GM12891 (cell line): ENCODE results near the gene PRKAR1B.
A peak's percentile ranks its signal among the peaks of the same experiment; 100 is the strongest.

Experiments
- DNase-seq: peaks from one replicate; pipeline ENCODE4 v3.0.0; 2011; ENCODE audit warnings: low spot score; ENCODE audit not compliant: insufficient read length
- FAIRE-seq: peaks from 2 replicates; lab custom pipeline; 2011; peaks lifted over from hg19 to GRCh38; lab: Jason Lieb, UNC
- PAX5 ChIP-seq: IDR thresholded peaks from 2 replicates; pipeline ENCODE4 v1.6.1; 2011; ENCODE audit warnings: low read length, moderate library complexity, mild to moderate bottlenecking; ENCODE audit not compliant: insufficient read depth, severe bottlenecking
- POLR2A ChIP-seq: IDR thresholded peaks from 2 replicates; pipeline ENCODE4 v1.6.1; 2011; ENCODE audit warnings: low read depth, low read length, control low read depth
- POLR2AphosphoS5 ChIP-seq: IDR thresholded peaks from 2 replicates; pipeline ENCODE4 v1.6.1; 2011; ENCODE audit warnings: low read depth, low read length, control low read depth
- POU2F2 ChIP-seq: IDR thresholded peaks from 2 replicates; pipeline ENCODE4 v1.6.1; 2011; ENCODE audit warnings: low read depth, mild to moderate bottlenecking, control low read depth, low read length, moderate library complexity
- SPI1 ChIP-seq: IDR thresholded peaks from 2 replicates; pipeline ENCODE4 v1.6.1; 2011; ENCODE audit warnings: low read depth, low read length, control low read depth
- TAF1 ChIP-seq: IDR thresholded peaks from 2 replicates; pipeline ENCODE4 v1.6.1; 2011; ENCODE audit warnings: low read depth, low read length, control low read depth

Gene PRKAR1B

DNA sequence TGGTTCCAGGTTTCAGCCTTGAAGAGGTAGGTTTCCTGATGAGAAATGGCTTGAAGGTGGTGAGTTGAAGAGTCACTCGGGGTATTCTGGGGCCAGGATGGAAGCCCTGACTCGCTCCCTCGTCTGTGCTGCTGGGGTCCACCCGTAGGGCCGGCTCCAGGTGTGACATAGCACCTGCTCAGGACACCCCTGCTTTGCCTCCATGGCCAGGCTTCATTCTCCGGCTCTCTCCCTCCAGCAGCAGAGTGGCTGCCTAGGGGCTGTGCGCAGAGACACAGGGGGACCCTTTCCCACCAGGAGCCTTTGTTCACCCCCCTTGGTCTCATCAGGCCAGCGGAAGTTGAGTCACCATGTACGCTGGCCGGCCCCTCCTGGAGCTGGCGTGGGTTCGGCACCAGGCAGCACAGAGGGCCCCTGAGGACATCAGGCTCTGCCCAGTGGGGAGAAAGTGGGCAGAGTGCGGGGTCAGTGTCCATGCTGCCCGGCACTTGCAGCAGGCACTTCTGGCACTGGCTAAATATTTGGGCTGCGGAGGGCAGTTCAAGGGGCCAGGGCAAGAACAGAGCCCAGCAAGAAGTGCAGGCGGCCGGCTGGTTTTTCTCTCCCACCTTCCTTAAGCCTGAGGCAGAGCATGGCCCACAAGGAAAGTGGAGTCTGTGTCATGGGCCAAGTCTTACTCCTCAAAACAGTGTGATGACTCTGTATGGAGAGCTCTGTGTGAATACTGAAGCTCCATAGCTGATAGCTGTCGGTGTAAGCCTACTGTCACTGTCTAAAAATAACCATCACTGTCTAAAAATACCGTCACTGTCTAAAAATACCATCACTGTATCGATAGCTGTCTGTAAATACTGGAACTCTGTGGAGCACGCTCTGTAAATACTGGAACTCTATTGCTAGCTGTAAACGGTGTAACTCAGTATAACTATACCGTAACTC is 3.7 kb upstream of the PRKAR1B start:
- TF ChIP-seq TAF1 (no peak), POLR2A (no peak)
- DNase-seq (no peak), FAIRE-seq (no peak)

DNA sequence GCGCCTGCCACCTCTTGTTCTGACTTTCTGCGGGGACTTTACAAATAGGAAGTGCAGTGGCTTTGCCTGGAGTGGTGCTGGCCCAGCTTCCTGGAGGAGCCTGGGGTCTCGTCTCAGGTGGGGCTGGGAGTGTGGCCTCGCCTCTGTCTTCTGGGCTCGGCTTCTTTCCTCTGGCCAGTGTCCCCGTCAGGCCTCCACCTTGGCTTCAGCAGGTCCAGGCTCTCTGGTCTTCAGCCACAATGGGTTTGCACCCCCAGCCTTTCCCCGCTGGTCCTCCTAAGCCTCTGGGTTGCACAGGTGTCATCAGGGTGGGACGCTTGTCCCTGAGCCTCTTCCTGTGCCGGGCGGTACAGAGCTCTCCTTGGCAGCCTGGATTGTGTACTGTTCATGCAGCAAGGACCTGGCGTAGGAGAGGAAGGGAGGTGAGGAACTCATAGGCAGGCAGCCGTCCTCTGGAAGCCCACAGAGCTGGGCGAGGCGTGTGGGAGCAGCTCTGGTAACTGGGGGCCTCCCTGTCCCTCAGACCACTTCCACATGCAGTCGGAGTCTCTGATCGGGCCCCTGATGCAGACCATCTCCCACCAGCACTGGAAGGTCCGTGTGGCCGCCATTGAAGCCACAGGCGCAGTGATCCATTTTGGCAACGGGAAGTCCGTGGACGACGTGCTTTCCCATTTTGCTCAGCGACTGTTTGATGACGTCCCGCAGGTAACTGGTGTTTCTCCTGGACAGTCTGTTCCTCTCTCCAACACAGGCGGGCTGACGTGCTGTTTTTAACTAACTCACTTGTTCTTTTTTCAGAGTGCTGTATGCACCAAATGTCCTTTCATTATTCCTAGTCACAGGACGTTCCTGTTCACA is 2.3 kb upstream of the PRKAR1B start:
- no peak for FAIRE-seq

DNA sequence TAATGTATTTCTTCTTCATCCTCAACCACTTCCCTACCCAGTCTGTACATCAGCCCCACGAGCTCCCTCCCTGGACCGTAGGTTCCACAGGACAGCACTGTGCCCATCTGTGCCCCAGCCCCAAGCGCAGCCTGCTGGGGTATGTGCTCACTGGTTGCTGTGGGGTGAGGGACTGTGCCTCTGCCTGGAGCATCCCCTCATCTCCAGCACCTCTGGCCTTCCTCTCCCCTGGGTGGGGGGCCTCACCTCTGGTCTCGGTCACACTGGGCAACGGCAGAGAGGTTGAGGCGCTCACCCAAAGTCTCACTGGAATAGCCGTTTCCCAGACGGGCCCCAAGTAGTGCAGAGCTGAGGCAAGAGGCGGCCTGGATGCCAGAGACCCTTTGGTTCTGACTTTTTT is 1.5 kb upstream of the PRKAR1B start:
- no peak for FAIRE-seq

More for the DNA sequence above, 2.3 kb upstream of the PRKAR1B start:
- TF ChIP-seq SPI1, result no peak
- TF ChIP-seq POLR2A, result no peak
- TF ChIP-seq PAX5, result no peak
- TF ChIP-seq TAF1, result no peak
- no peak for TF ChIP-seq POU2F2
- TF ChIP-seq POLR2AphosphoS5, result no peak
- no peak for DNase-seq

DNA sequence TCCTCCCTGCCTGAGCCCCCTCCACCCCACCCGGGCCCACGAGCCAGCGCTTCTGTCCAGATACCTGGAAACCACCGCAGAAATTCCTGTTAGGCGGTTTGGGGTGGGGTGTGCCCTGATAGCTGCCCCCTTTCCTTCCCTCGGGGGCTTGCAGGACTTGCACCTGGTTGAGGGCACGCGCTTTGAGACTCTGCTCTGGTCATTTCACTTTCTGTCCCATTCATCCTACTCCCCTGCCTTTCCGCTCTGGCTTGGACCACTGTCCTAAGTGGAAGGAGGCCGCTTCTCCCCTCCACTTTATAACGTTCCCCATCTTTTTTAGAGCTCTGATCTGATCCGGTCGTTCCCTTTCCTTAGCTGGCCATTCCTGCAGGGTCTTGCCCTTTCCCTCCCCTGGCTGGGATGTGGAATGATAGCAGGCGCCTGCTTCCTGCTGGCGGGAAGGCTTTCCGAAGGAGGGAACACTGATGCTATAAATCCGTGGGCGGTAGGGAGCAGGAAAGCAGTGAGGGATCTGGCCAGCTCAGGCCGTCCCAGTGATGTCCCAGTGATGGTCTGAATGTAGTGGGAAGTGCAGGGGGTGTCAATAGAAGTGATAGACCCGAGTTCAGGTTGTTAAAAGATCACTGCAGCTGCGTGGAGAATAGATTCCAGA is 852 bp upstream of the PRKAR1B start:
- no peak for DNase-seq

More for the DNA sequence above, 1.5 kb upstream of the PRKAR1B start:
- no peak for DNase-seq
- TF ChIP-seq POU2F2, result no peak
- no peak for TF ChIP-seq PAX5
- no peak for TF ChIP-seq TAF1

DNA sequence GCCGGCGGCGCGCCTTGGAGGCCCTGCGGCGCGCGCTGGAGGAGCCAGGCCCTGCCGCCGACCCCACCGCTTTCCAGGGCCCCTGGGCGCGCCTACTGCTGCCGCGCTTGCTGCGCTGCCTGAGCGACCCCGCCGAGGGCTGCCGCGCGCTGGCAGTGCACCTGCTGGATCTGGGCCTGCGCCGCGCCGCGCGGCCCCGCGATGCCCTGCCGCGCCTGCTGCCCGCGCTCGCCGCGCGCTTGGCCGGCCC is 302 bp downstream of the PRKAR1B start:
- TF ChIP-seq POLR2AphosphoS5, result no peak
- no peak for TF ChIP-seq POLR2A
- no peak for TF ChIP-seq TAF1
- TF ChIP-seq SPI1, result no peak
- TF ChIP-seq POU2F2, result no peak
- no peak for TF ChIP-seq PAX5
- FAIRE-seq (no peak), DNase-seq (no peak)

More for the DNA sequence above, 852 bp upstream of the PRKAR1B start:
- no peak for TF ChIP-seq POU2F2
- TF ChIP-seq POLR2A, result no peak
- TF ChIP-seq POLR2AphosphoS5, result no peak
- no peak for FAIRE-seq

DNA sequence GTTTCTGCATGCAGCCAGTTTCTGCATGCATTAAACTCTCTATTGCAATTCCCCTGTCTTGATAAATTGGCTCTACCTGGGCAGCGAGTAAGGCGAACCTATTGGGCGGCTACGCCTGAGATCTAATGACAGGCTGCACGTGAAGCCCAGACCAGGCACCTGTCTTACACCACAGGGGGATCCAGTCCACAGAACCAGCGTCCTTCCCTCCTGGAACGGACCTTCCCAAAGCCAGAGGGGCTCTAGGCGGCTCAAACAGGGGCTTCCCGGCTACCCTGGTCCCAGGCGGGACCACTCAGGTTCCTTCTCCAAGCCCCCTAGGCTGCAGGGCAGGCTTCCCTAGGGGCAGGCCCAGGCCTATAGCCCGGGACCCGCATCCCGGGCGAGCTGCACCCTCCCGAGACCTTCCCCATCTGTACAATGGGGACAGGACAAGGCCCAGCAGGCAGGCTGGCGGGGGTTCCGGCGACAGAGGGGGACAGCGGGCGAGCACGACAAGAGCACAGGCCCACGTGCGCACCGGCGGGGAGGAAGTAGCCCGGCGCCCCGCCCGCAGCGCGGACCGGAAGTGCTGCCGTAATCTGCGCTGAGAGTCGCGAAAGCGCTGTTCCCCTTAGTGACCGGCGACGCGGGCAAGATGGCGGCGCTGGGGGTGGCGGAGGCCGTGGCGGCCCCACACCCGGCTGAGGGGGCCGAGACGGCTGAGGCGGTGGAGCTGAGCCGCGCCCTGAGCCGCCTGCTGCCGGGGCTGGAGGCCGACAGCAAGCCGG is 812 bp downstream of the PRKAR1B start, which contains the start of gene DNAAF5:
Gene DNAAF5 (plus strand): TSS at position 616 of the 770 bp plus-strand sequence. CDS start 22 bp downstream, at position 638.
- FAIRE-seq (peak; percentile 97), DNase-seq (peak; percentile 95)
- TF ChIP-seq POLR2A (peak; percentile 47; the same call in 1 of the 2 replicates), POLR2AphosphoS5 (peak; percentile 74), SPI1 (peak; percentile 77), PAX5 (no peak), POU2F2 (peak; percentile 69), TAF1 (peak; percentile 86)

DNA sequence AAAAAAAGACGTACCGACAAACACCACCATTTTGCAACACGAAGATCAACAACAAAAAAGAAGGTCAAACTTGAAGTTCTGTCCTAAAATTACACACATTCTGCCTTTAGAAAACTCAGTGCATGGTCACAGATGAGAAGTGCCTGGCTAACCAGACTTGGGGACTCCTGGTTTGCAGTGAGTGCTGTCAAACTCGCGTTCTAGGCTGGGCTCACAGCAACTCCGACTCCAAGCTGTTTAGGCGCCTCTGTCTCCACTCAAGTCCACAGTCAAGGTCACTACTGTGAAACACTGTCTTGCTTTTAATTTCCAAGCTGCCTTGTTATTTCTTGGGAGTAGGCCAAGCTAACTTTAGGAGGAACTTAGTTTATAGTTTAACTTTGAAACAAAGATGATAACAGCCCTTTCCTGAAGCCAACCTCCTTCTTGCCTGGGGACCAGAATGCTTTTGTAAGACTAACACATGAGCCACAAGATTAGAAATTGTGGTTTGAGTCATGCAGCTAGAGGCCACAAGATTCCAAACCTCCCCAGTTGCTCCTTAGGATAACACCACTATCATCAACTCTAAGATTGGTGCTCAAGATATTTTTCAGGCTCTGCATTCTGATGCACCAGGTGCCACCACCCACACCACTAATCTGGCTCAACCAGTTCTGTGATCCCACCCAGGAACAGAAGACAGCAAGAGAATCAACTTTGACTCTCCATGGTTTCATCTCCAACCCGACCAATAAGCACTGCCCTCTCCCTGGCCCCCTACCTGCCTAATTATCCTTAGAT is 1.7 kb downstream of the PRKAR1B start:
- no peak for TF ChIP-seq POLR2A
- TF ChIP-seq PAX5, result no peak
- no peak for TF ChIP-seq TAF1
- no peak for TF ChIP-seq SPI1
- no peak for TF ChIP-seq POU2F2
- TF ChIP-seq POLR2AphosphoS5, result no peak
- DNase-seq (no peak), FAIRE-seq (no peak)

DNA sequence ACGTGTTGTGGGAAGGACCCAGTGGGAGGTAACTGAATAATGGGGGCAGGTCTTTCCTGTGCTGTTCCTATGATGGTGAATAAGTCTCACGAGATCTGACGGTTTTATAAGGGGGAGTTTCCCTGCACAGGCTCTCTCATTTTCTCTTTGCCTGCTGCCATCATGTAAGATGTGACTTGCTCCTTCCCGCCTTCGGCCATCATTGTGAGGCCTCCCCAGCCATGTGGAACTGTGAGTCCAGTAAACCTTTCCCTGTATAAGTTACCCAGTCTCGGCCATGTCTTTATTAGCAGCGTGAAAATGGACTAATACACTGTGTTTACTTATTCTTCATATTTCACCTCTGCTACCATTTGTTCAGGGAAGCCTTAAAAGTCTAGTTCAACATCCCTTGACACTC is 2.8 kb downstream of the PRKAR1B start:
- DNase-seq (no peak), FAIRE-seq (no peak)
- no peak for TF ChIP-seq POLR2AphosphoS5
- TF ChIP-seq TAF1, result no peak
- TF ChIP-seq PAX5, result no peak
- TF ChIP-seq POU2F2, result no peak
- no peak for TF ChIP-seq SPI1
- no peak for TF ChIP-seq POLR2A
